IMR-90 (cell line): ENCODE measurements around the gene CDK5R2. TPM values are rescaled to one million over a fixed set of nuclear protein-coding genes. Genes with fewer than 3 reads are reported as not detected.

Experiments used
- ATAC-seq: fragments of 200-7000 bp; cut with Tn5 transposase; 2 replicates; pipeline ENCODE4 v1.9.1; 2020; ENCODE audit warnings: low read depth, mild to moderate bottlenecking, moderate library complexity
- BruUV-seq: library from RNA; stranded (reverse); fragments of 400-500 nt; replicated peaks from 2 replicates; lab custom pipeline; 2021; lab: Mats Ljungman, UMichigan
- CTCF ChIA-PET: fragments of 300-600 bp; formaldehyde crosslinking; extraction: SDS; loops from one replicate; lab custom pipeline; 2021; ENCODE audit warnings: antibody characterized with exemption; lab: Yijun Ruan, JAX
- POLR2A ChIA-PET: fragments of 300-600 bp; sonication (Branson Sonifier 250); formaldehyde crosslinking; loops from one replicate; lab custom pipeline; 2022; ENCODE audit warnings: antibody characterized with exemption; ENCODE audit not compliant: unreplicated experiment; lab: Charles Lee
- DNase-seq: peaks from one replicate; pipeline ENCODE4 v3.0.0; 2013
- H2AFZ ChIP-seq: replicated peaks from 2 replicates; pipeline ENCODE3; 2013; ENCODE audit warnings: low read length, mild to moderate bottlenecking; ENCODE audit not compliant: poor library complexity
- H2AK5ac ChIP-seq: 2 replicates; pipeline ENCODE4 v1.6.1; 2013; ENCODE audit warnings: low read depth, low read length, inconsistent platforms
- H2AK9ac ChIP-seq: replicated peaks from 2 replicates; pipeline ENCODE3; 2013; ENCODE audit warnings: mild to moderate bottlenecking, low read depth, low read length, moderate library complexity; ENCODE audit not compliant: poor library complexity
- H2BK120ac ChIP-seq: 2 replicates; pipeline ENCODE4 v1.6.1; 2013; ENCODE audit warnings: low read depth, low read length, inconsistent platforms
- H2BK15ac ChIP-seq: 3 replicates; pipeline ENCODE4 v1.6.1; 2013; ENCODE audit warnings: low read depth, low read length, inconsistent platforms
- H2BK20ac ChIP-seq: 2 replicates; pipeline ENCODE4 v1.6.1; 2013; ENCODE audit warnings: low read depth, mild to moderate bottlenecking, inconsistent platforms, low read length, moderate library complexity
- H2BK5ac ChIP-seq: 2 replicates; pipeline ENCODE4 v1.6.1; 2013; ENCODE audit warnings: mild to moderate bottlenecking, low read depth, low read length, inconsistent platforms; ENCODE audit not compliant: poor library complexity, severe bottlenecking
- H3K14ac ChIP-seq: replicated peaks from 2 replicates; pipeline ENCODE4 v1.6.1; 2013; ENCODE audit warnings: low read depth, low read length, inconsistent platforms
- H3K18ac ChIP-seq: 2 replicates; pipeline ENCODE4 v1.6.1; 2013; ENCODE audit warnings: low read depth, low read length, control low read depth
- H3K23ac ChIP-seq: 2 replicates; pipeline ENCODE4 v1.6.1; 2013; ENCODE audit warnings: low read depth, low read length, inconsistent platforms
- H3K27ac ChIP-seq: 2 replicates; pipeline ENCODE4 v1.5.1; 2013; ENCODE audit warnings: mild to moderate bottlenecking, control low read depth, low read length; ENCODE audit not compliant: insufficient read depth
- H3K27me3 ChIP-seq: 2 replicates; pipeline ENCODE4 v1.6.1; 2013; ENCODE audit warnings: low read length; ENCODE audit not compliant: control insufficient read depth, insufficient read depth
- H3K36me3 ChIP-seq: 2 replicates; pipeline ENCODE4 v1.6.1; 2013; ENCODE audit warnings: low read length, mixed read lengths; ENCODE audit not compliant: control insufficient read depth, insufficient read depth
- H3K4ac ChIP-seq: 2 replicates; pipeline ENCODE4 v1.6.1; 2013; ENCODE audit warnings: low read depth, low read length, inconsistent platforms
- H3K4me1 ChIP-seq: 2 replicates; pipeline ENCODE4 v1.6.1; 2013; ENCODE audit warnings: low read length, mixed read lengths; ENCODE audit not compliant: control insufficient read depth, insufficient read depth
- H3K4me2 ChIP-seq: 2 replicates; pipeline ENCODE4 v1.6.1; 2013; ENCODE audit warnings: low read depth, mild to moderate bottlenecking, control low read depth, low read length, moderate library complexity
- H3K4me3 ChIP-seq: 2 replicates; pipeline ENCODE4 v1.5.1; 2013; ENCODE audit warnings: low read depth, mild to moderate bottlenecking, control low read depth, low read length, moderate library complexity; ENCODE audit not compliant: insufficient read depth
- H3K56ac ChIP-seq: 2 replicates; pipeline ENCODE4 v1.6.1; 2013; ENCODE audit warnings: low read length, inconsistent platforms; ENCODE audit not compliant: insufficient read depth; ENCODE audit errors: extremely low read depth
- H3K79me1 ChIP-seq, 2 experiments: 2 replicates each; pipeline ENCODE4 v1.6.1; 2013; ENCODE audit warnings: low read length in 2 of 2, inconsistent platforms in 1 of 2, low read depth in 1 of 2
- H3K9ac ChIP-seq: 2 replicates; pipeline ENCODE4 v1.6.1; 2013; ENCODE audit warnings: low read depth, low read length, control low read depth
- H3K9me1 ChIP-seq: 2 replicates; pipeline ENCODE4 v1.6.1; 2013; ENCODE audit warnings: low read length, inconsistent platforms; ENCODE audit not compliant: insufficient read depth
- H3K9me3 ChIP-seq: 2 replicates; pipeline ENCODE4 v1.6.1; 2013; ENCODE audit warnings: low read length; ENCODE audit not compliant: control insufficient read depth, insufficient read depth
- H4K20me1 ChIP-seq: 2 replicates; pipeline ENCODE4 v1.6.1; 2013; ENCODE audit warnings: low read length, inconsistent platforms; ENCODE audit not compliant: insufficient read depth
- H4K5ac ChIP-seq: 2 replicates; pipeline ENCODE4 v1.6.1; 2013; ENCODE audit warnings: mild to moderate bottlenecking, low read depth, low read length, control low read depth
- H4K8ac ChIP-seq, 2 experiments: 2 replicates each; pipeline ENCODE4 v1.6.1; 2013; ENCODE audit warnings: low read depth in 2 of 2, low read length in 2 of 2, control low read depth in 1 of 2, inconsistent platforms in 1 of 2
- H4K91ac ChIP-seq: 2 replicates; pipeline ENCODE4 v1.6.1; 2013; ENCODE audit warnings: low read depth, low read length, inconsistent platforms; ENCODE audit not compliant: insufficient read depth
- BHLHE40 ChIP-seq: fragments of 150-350 bp; IDR thresholded peaks from 2 replicates; pipeline ENCODE4 v1.6.1; 2016; ENCODE audit warnings: mild to moderate bottlenecking, low read depth, low read length
- CEBPB ChIP-seq: IDR thresholded peaks from 2 replicates; pipeline ENCODE4 v1.6.1; 2012; ENCODE audit warnings: low read depth, low read length, improper control_type of control experiment
- CHD1 ChIP-seq: IDR thresholded peaks from 2 replicates; pipeline ENCODE4 v1.6.1; 2012; ENCODE audit warnings: low read depth, low read length, improper control_type of control experiment
- FOS ChIP-seq: fragments of 150-350 bp; IDR thresholded peaks from 2 replicates; pipeline ENCODE4 v1.6.1; 2016; ENCODE audit warnings: low read depth, low read length
- MAFK ChIP-seq: IDR thresholded peaks from 2 replicates; pipeline ENCODE4 v1.6.1; 2012; ENCODE audit warnings: low read depth, low read length, improper control_type of control experiment
- MXI1 ChIP-seq: IDR thresholded peaks from 2 replicates; pipeline ENCODE4 v1.6.1; 2012; ENCODE audit warnings: low read depth, mild to moderate bottlenecking, low read length, moderate library complexity, borderline replicate concordance
- RAD21 ChIP-seq: IDR thresholded peaks from 2 replicates; pipeline ENCODE4 v1.6.1; 2012; ENCODE audit warnings: low read length, improper control_type of control experiment
- RCOR1 ChIP-seq: IDR thresholded peaks from 2 replicates; pipeline ENCODE4 v1.6.1; 2012; ENCODE audit warnings: mild to moderate bottlenecking, low read length, improper control_type of control experiment; ENCODE audit not compliant: insufficient replicate concordance
- RFX5 ChIP-seq: IDR thresholded peaks from 2 replicates; pipeline ENCODE4 v1.8.0; 2012; ENCODE audit warnings: low read depth, mild to moderate bottlenecking, low read length, moderate library complexity
- WGBS, 2 experiments: methylation state at CpG; one replicate each; pipeline versions ENCODE4 v1.1.5 to v1.1.7; 2013; ENCODE audit warnings: missing lambda C conversion rate in 2 of 2; ENCODE audit not compliant: insufficient read length in 1 of 2; ENCODE audit errors: extremely low coverage in 2 of 2; 5-methylcytosine and 5-hydroxymethylcytosine counted together
- dilution Hi-C: fragments of 300-500 bp; cut with HindIII; formaldehyde crosslinking; loops from one replicate; pipeline ENCODE4 v1.14.3; 2018; ENCODE audit warnings: low sequenced_read_pairs; ENCODE audit not compliant: unreplicated experiment
- in situ Hi-C: fragments of 300-500 bp; cut with MboI; formaldehyde crosslinking; loops from 3 replicates; pipeline ENCODE4 v1.14.3; 2019; ENCODE audit warnings: low sequenced_read_pairs, inconsistent platforms, mixed read lengths
- intact Hi-C: fragments of 100-400 bp; cut with micrococcal nuclease; formaldehyde crosslinking; loops from 2 replicates; pipeline ENCODE4 v1.10.0; 2022
- polyA plus RNA-seq, 3 experiments: library from polyadenylated mRNA; depleted of rRNA; stranded (reverse); fragments of >200 nt; gene quantifications; 2 replicates each; pipeline ENCODE4 v1.2.3, GENCODE V29; 2012; ENCODE audit warnings: low replicate concordance in 1 of 3
- total RNA-seq: library from RNA; depleted of rRNA; stranded (reverse); fragments of >200 nt; gene quantifications from 2 replicates; pipeline ENCODE4 v1.2.3, GENCODE V29; 2012
- TF ChIP-seq, protein P1 (sequence below): fragments of 150-350 bp; IDR thresholded peaks from 2 replicates; pipeline ENCODE4 v1.6.1; 2016; ENCODE audit warnings: low read depth, mild to moderate bottlenecking, low read length, moderate library complexity, borderline replicate concordance
- TF ChIP-seq, protein P2 (sequence below): fragments of 150-350 bp; IDR thresholded peaks from 2 replicates; pipeline ENCODE4 v1.6.1; 2017; ENCODE audit warnings: mild to moderate bottlenecking, antibody characterized with exemption, low read length, low read depth
- TF ChIP-seq, protein P3 (sequence below): conservative IDR thresholded peaks from 2 replicates; pipeline ENCODE4 v1.5.1; 2012; ENCODE audit warnings: mild to moderate bottlenecking, low read depth, low read length, improper control_type of control experiment

Gene CDK5R2
- total and polyA plus RNA-seq, 2 of the 4 experiments (the other 2 are of a cell fraction) = not detected

DNA sequence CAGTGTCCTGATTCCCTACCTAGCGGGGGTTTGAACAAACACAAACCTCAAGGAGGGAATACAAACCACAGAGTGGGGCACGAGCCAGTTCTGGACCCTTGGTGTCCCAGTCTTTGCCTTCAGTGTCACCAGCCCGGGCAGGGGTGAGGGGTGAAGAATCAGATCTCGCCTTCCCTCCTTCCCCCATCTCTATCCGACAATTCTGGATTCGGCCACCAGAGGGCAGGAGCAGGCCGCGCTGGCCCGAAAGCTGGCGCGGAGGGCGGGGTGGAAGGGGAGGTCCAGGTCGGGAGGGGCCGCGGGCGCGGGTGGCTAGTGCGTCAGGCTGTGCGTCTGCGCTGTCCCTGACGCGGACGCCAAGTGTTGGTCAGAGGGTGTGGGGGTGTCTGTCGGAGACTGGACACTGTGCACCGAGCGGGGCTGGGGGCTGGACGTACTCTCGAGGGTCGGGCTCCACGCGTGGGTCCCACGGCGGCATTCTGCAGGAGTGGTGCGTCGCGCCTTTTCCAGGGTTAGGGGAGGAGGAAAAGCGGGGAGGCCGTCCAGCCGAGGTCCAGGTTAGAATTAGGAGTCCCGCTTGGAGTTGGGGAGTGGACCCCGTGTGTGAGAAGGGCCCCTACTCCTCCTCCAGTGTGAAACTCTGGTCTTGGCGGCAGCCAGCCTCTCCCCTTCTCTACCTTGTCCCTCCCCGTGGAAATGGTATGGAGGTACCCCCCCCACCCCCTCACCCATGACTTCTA lies 36.7 kb downstream of the CDK5R2 start (continued):
- TF ChIP-seq FOS = 0 out of 2 replicates have a peak, but pooled peaks have one; percentile 13
- no peak for TF ChIP-seq BHLHE40

DNA sequence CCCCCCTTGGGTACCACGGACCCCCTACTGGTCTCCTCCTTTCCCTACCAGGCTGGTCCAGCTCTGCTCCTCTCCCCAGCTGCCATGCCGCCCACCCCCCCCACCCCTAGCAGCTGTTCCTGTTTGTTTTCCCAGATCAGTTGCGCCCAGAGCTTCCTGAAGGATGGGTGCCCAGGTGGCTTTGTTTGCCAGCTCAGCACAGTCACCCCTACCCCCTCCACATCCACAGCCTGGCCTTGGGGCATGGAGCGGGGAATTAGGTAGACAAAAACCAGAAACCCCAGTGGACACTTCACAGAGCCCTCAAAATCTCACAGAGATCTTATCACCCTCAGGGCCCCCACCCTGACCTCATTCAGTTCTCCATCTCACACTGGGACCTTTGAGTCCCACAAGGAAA lies 37.5 kb downstream of the CDK5R2 start:
- H3K14ac ChIP-seq = no peak overlapping the region
- no peak overlapping the region for H3K4me3 ChIP-seq
- H2BK15ac ChIP-seq = no peak overlapping the region
- H3K79me1 ChIP-seq = no peaks in the 10 kb centered on the region
- no peaks in the 10 kb centered on the region for H3K9me3 ChIP-seq
- H2BK120ac ChIP-seq = no peak overlapping the region
- ATAC-seq = no peak
- no peaks in the 10 kb centered on the region for H3K9me1 ChIP-seq
- H2AFZ ChIP-seq = no peak overlapping the region
- no TSS peak for BruUV-seq
- H3K56ac ChIP-seq = no peak overlapping the region
- H3K9ac ChIP-seq = no peak overlapping the region
- no peak overlapping the region for H3K23ac ChIP-seq
- H4K91ac ChIP-seq = no peak overlapping the region
- H4K5ac ChIP-seq = no peak overlapping the region
- dilution Hi-C loops = no loop called here
- in situ Hi-C loops = no loop called here
- CTCF ChIA-PET = interaction anchor here (1.5 kb wide), 1 partner anchor 122 kb away, joined by 3 read pairs; no protein-coding TSS in a partner anchor
- H3K4me2 ChIP-seq = no peak overlapping the region
- no peak overlapping the region for H3K27ac ChIP-seq
- no peak overlapping the region for H2AK9ac ChIP-seq
- intact Hi-C loops = loop anchor here (1.0 kb wide), 2 partner anchors 32 to 158 kb away; no protein-coding TSS in a partner anchor
- H3K27me3 ChIP-seq = peaks cover 85% of the 10 kb centered on the region
- H2BK5ac ChIP-seq = no peak overlapping the region
- H3K4me1 ChIP-seq = no peaks in the 10 kb centered on the region; the same call in 1 of the 2 replicates
- no peaks in the 10 kb centered on the region for H3K36me3 ChIP-seq
- H4K20me1 ChIP-seq = no peaks in the 10 kb centered on the region
- H2AK5ac ChIP-seq = no peak overlapping the region
- no peak overlapping the region for H3K18ac ChIP-seq
- WGBS, 2 experiments = 85% methylated on average over 2 of the region's 4 CpGs; no CpG with 5 or more reads in 1 of the 2 experiments
- no peak overlapping the region for H4K8ac ChIP-seq
- POLR2A ChIA-PET = no interaction called here
- H3K4ac ChIP-seq = no peak overlapping the region
- H2BK20ac ChIP-seq = no peak overlapping the region
- DNase-seq = no peak
- TF ChIP-seq BHLHE40 = no peak
- no peak for TF ChIP-seq MAFK
- TF ChIP-seq, protein P1, sequence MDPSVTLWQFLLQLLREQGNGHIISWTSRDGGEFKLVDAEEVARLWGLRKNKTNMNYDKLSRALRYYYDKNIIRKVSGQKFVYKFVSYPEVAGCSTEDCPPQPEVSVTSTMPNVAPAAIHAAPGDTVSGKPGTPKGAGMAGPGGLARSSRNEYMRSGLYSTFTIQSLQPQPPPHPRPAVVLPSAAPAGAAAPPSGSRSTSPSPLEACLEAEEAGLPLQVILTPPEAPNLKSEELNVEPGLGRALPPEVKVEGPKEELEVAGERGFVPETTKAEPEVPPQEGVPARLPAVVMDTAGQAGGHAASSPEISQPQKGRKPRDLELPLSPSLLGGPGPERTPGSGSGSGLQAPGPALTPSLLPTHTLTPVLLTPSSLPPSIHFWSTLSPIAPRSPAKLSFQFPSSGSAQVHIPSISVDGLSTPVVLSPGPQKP = no peak
- TF ChIP-seq CHD1 = no peak
- no peak for TF ChIP-seq FOS
- TF ChIP-seq CEBPB = no peak
- TF ChIP-seq RFX5 = no peak
- TF ChIP-seq, protein P2, sequence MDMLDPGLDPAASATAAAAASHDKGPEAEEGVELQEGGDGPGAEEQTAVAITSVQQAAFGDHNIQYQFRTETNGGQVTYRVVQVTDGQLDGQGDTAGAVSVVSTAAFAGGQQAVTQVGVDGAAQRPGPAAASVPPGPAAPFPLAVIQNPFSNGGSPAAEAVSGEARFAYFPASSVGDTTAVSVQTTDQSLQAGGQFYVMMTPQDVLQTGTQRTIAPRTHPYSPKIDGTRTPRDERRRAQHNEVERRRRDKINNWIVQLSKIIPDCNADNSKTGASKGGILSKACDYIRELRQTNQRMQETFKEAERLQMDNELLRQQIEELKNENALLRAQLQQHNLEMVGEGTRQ = no peak
- no peak for TF ChIP-seq RCOR1
- TF ChIP-seq, protein P3, sequence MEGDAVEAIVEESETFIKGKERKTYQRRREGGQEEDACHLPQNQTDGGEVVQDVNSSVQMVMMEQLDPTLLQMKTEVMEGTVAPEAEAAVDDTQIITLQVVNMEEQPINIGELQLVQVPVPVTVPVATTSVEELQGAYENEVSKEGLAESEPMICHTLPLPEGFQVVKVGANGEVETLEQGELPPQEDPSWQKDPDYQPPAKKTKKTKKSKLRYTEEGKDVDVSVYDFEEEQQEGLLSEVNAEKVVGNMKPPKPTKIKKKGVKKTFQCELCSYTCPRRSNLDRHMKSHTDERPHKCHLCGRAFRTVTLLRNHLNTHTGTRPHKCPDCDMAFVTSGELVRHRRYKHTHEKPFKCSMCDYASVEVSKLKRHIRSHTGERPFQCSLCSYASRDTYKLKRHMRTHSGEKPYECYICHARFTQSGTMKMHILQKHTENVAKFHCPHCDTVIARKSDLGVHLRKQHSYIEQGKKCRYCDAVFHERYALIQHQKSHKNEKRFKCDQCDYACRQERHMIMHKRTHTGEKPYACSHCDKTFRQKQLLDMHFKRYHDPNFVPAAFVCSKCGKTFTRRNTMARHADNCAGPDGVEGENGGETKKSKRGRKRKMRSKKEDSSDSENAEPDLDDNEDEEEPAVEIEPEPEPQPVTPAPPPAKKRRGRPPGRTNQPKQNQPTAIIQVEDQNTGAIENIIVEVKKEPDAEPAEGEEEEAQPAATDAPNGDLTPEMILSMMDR = no peak
- no peak for TF ChIP-seq RAD21
- no peak for TF ChIP-seq MXI1
